Hematopoietic multipotent progenitor cell treated with erythropoietin and hydrocortisone succinate and interleukin-3 and kit ligand, for 6 days (in vitro differentiated cells): ENCODE results near the gene LHX4.
A peak's percentile ranks its signal among the peaks of the same experiment; 100 is the strongest.

ENCODE experiments used
- DNase-seq: peaks from one replicate; pipeline ENCODE4 v3.0.0-alpha.2; 2015

LHX4 gene

GRCh38 chr1:180260541-180260940, 30.5 kb downstream of the LHX4 start:
- DNase-seq = no peak

GRCh38 chr1:180261030-180261429, 31.0 kb downstream of the LHX4 start:
- no peak for DNase-seq

- no peak for DNase-seq
Measured at GRCh38 chr1:180261524-180262155, 31.6 kb downstream of the LHX4 start.

- DNase-seq = no peak
Measured at GRCh38 chr1:180262628-180263488, 32.8 kb downstream of the LHX4 start.

GRCh38 chr1:180264595-180264994, 34.5 kb downstream of the LHX4 start:
- DNase-seq = no peak

GRCh38 chr1:180265201-180265600, 35.1 kb downstream of the LHX4 start:
- no peak for DNase-seq

- no peak for DNase-seq
Measured at GRCh38 chr1:180265871-180266270, 35.8 kb downstream of the LHX4 start.

GRCh38 chr1:180266275-180267210, 36.5 kb downstream of the LHX4 start:
- DNase-seq = no peak

GRCh38 chr1:180267211-180267561, 37.1 kb downstream of the LHX4 start:
- no peak for DNase-seq

GRCh38 chr1:180267761-180268555, 37.9 kb downstream of the LHX4 start:
- DNase-seq = no peak

GRCh38 chr1:180268556-180269075, 38.6 kb downstream of the LHX4 start:
- DNase-seq = no peak

GRCh38 chr1:180269645-180270529, 39.8 kb downstream of the LHX4 start:
- peak; percentile 39 for DNase-seq

- no peak for DNase-seq
Measured at GRCh38 chr1:180270530-180271271, 40.6 kb downstream of the LHX4 start.

GRCh38 chr1:180271272-180272255, 41.5 kb downstream of the LHX4 start:
- no peak for DNase-seq

GRCh38 chr1:180272395-180272794, 42.3 kb downstream of the LHX4 start:
- no peak for DNase-seq

GRCh38 chr1:180273066-180273465, 43.0 kb downstream of the LHX4 start:
- no peak for DNase-seq

GRCh38 chr1:180274221-180274620, 44.2 kb downstream of the LHX4 start:
- no peak for DNase-seq

- DNase-seq = no peak
Measured at GRCh38 chr1:180275726-180276125, 45.7 kb downstream of the LHX4 start.
